ENCODE data around the gene C17orf100.

GRCh38 chr17:6627019-6627418, 24.5 kb upstream of the C17orf100 start:
- no peak for TF ChIP-seq POLR2AphosphoS5 (IDR thresholded peaks at IDR 0.05; ENCODE audit: low read depth, low read length)
- TF ChIP-seq SUZ12 (IDR thresholded peaks at IDR 0.05; ENCODE audit: low read depth, low read length) = no peak
- no peak for TF ChIP-seq RXRA (CRISPR knock-in tag; IDR thresholded peaks at IDR 0.05)
- no peak for TF ChIP-seq ZFP1 (CRISPR knock-in tag; IDR thresholded peaks at IDR 0.05)
- no peak for TF ChIP-seq ZNF362 (CRISPR knock-in tag; IDR thresholded peaks at IDR 0.05; ENCODE audit: borderline replicate concordance)
